K562 (cell line): Measurements from ENCODE around the gene UBE2S. TPM values are rescaled to one million over a fixed set of nuclear protein-coding genes. Genes with fewer than 3 reads are reported as not detected.

Experiments
- MAX ChIP-seq: sonication (generic); formaldehyde crosslinking; IDR thresholded peaks from 2 replicates; pipeline ENCODE4 v1.9.0; 2022; ENCODE audit warnings: mild to moderate bottlenecking, missing genetic modification reagents
- NR2C2 ChIP-seq, 2 experiments: fragments of 200-800 bp in 1 of 2; sonication (Bioruptor generic) in 1 of 2; sonication (generic) in 1 of 2; formaldehyde crosslinking in 1 of 2; IDR thresholded peaks; 2 replicates each; pipeline versions ENCODE4 v1.6.1 to v1.8.0; 2016 to 2022; ENCODE audit warnings: mild to moderate bottlenecking in 1 of 2, missing compliant biosample characterization in 1 of 2, missing genetic modification characterization in 1 of 2, missing genetic modification reagents in 1 of 2
- POLR2G ChIP-seq: fragments of 200-400 bp; formaldehyde crosslinking; IDR thresholded peaks from 2 replicates; pipeline ENCODE4 v1.6.1; 2017; ENCODE audit warnings: low read depth, mild to moderate bottlenecking, antibody characterized with exemption, low read length, moderate library complexity
- RBFOX2 ChIP-seq: fragments of 200-400 bp; formaldehyde crosslinking; IDR thresholded peaks from 2 replicates; pipeline ENCODE4 v1.6.1; 2017; ENCODE audit warnings: low read depth, mild to moderate bottlenecking, low read length, moderate library complexity
- SIN3A ChIP-seq, 2 experiments: fragments of 150-350 bp in 1 of 2; IDR thresholded peaks; 2 replicates each; pipeline ENCODE4 v1.6.1; 2011 to 2016; ENCODE audit warnings: borderline replicate concordance in 2 of 2, low read depth in 2 of 2, low read length in 2 of 2, mild to moderate bottlenecking in 2 of 2, moderate library complexity in 2 of 2; ENCODE audit not compliant: control insufficient read depth in 1 of 2
- STAG1 ChIP-seq: sonication (generic); formaldehyde crosslinking; IDR thresholded peaks from 2 replicates; pipeline ENCODE4 v1.5.0; 2020; ENCODE audit warnings: missing genetic modification reagents, borderline replicate concordance
- ZKSCAN1 ChIP-seq: fragments of 150-350 bp; IDR thresholded peaks from 2 replicates; pipeline ENCODE4 v1.6.1; 2016; ENCODE audit warnings: low read depth, low read length
- ZZZ3 ChIP-seq: fragments of 450-650 bp; IDR thresholded peaks from 2 replicates; pipeline ENCODE4 v1.6.1; 2016; ENCODE audit warnings: antibody characterized with exemption, mild to moderate bottlenecking, moderate library complexity
- polyA plus RNA-seq, 8 experiments: library from polyadenylated mRNA; depleted of rRNA in 4 of 8; stranded (reverse) in 5 of 8; unstranded in 3 of 8; fragments of >200 nt; fragmentation: Nextera tagmentation in 2 of 8; fragmentation: Illumina TruSeq in 1 of 8; extraction: Ambion mirVana in 2 of 8; extraction: Trizol in 1 of 8; gene quantifications; 2 replicates each; pipeline versions ENCODE4 v1.2.1 to v1.2.3, GENCODE V29; 2011 to 2014; ENCODE audit warnings: inconsistent platforms in 1 of 8, missing spikeins in 1 of 8
- total RNA-seq, 7 experiments: library from RNA; depleted of rRNA in 6 of 7; stranded (reverse); fragments of >200 nt in 6 of 7; fragmentation: Illumina TruSeq in 2 of 7; extraction: Trizol in 2 of 7; gene quantifications; 2 replicates each; pipeline versions ENCODE4 v1.2.1 to v1.2.3, GENCODE V29; 2011 to 2021; ENCODE audit warnings: low replicate concordance in 1 of 7

UBE2S gene
- total and polyA plus RNA-seq, 9 of the 15 experiments (the other 6 are each of a cell fraction or from before 2014, with no cell fraction given), result 1.5 to 1,305 (median 157) TPM

DNA sequence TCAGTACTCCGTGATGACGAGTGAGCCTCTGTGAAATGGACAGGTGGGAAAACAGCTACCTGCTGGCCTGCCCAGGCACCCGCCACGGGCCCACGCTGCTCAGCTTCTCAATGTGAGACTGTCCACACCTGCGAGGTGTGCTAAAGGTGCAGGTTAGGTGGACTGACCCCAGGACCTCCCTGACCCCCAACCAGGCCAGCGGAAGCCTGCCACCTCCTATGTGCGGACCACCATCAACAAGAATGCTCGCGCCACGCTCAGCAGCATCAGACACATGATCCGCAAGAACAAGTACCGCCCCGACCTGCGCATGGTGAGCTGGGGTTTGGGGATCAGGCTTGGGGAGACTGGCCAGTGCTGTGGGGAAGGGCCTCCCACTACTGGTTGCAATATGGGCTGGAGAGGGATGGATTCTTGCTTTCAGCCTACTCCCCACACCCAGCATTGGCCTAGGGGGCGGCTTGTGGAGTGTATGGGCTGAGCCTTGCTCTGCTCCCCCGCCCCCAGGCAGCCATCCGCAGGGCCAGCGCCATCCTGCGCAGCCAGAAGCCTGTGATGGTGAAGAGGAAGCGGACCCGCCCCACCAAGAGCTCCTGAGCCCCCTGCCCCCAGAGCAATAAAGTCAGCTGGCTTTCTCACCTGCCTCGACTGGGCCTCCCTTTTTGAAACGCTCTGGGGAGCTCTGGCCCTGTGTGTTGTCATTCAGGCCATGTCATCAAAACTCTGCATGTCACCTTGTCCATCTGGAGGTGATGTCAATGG is 19.7 kb downstream of the UBE2S start (continued):
- 0 out of 4 replicates have a peak, but pooled peaks of 1 of the 2 experiments have one; percentile 22 for TF ChIP-seq SIN3A (IDR thresholded peaks at IDR 0.05; ENCODE audit: borderline replicate concordance in 2 of 2, control insufficient read depth in 1 of 2, low read depth in 2 of 2, low read length in 2 of 2)
- TF ChIP-seq RBFOX2, result peak; percentile 83
- TF ChIP-seq ZZZ3, result no peak
- TF ChIP-seq POLR2G, result peak; percentile 73
- 0 out of 2 replicates have a peak, but pooled peaks have one; percentile 23 for TF ChIP-seq MAX (CRISPR knock-in tag)
- TF ChIP-seq ZKSCAN1, result no peak
- peak; percentile 10; the same call in 1 of the 2 replicates for TF ChIP-seq STAG1 (CRISPR knock-in tag)
- TF ChIP-seq NR2C2 (CRISPR knock-in tag; IDR thresholded peaks at IDR 0.05), result 0 out of 2 replicates have a peak, but pooled peaks have one; percentile 42
- no peak for TF ChIP-seq NR2C2 (tag; IDR thresholded peaks at IDR 0.05)
- TF ChIP-seq, all 486 proteins: peak for 11
